ENCODE measurements around the gene GJC2. TPM values are rescaled to one million over a fixed set of nuclear protein-coding genes. Genes with fewer than 3 reads are reported as not detected.

Gene GJC2
- total and polyA plus RNA-seq, 12 donors: 0.61 to 1.5 (median 1.2) TPM

- 88 to 89% methylated on average over 20 of the region's 20 CpGs for WGBS, 2 donors
- H3K27ac ChIP-seq: no peak overlapping the region
- peaks cover 0 to 4% (median 0%) of the 10 kb centered on the region in 9 donors for H3K36me3 ChIP-seq
- H3K4me3 ChIP-seq: no peak overlapping the region
- DNase-seq: no peak
- intact Hi-C loops (cut with DNase I): no loop called here
- H3K27me3 ChIP-seq: peaks cover 0 to 4% (median 0%) of the 10 kb centered on the region in 7 donors
- ATAC-seq: no peak
- H3K4me1 ChIP-seq: peaks cover 18 to 37% (median 22%) of the 10 kb centered on the region in 9 donors
- TF ChIP-seq CTCF (IDR thresholded peaks at IDR 0.05): no peak
- H3K9me3 ChIP-seq: no peaks in the 10 kb centered on the region
These were observed 5.2 kb downstream of the GJC2 start for GRCh38 chr1:228154670-228155571.

GRCh38 chr1:228155596-228156514, 6.1 kb downstream of the GJC2 start:
- TF ChIP-seq CTCF (IDR thresholded peaks at IDR 0.05): no peak
- no peak overlapping the region for H3K27ac ChIP-seq
- no peak overlapping the region for H3K4me3 ChIP-seq
- H3K9me3 ChIP-seq: no peaks in the 10 kb centered on the region
- peaks cover 0 to 4% (median 0%) of the 10 kb centered on the region in 7 donors for H3K27me3 ChIP-seq
- no peak for ATAC-seq
- peaks cover 9 to 28% (median 13%) of the 10 kb centered on the region in 9 donors for H3K4me1 ChIP-seq
- intact Hi-C loops (cut with DNase I): no loop called here
- no peak for DNase-seq
- H3K36me3 ChIP-seq: no peaks in the 10 kb centered on the region
- 90% methylated on average over 16 of the region's 16 CpGs for WGBS, 2 donors

GRCh38 chr1:228156515-228156881, 6.8 kb downstream of the GJC2 start:
- ATAC-seq (no peak), DNase-seq (no peak)
- TF ChIP-seq CTCF (IDR thresholded peaks at IDR 0.05): no peak
- Histone ChIP-seq H3K4me3 (no peak overlapping the region), H3K27ac (no peak overlapping the region), H3K36me3 (no peaks in the 10 kb centered on the region), H3K4me1 (peaks cover 3 to 27% (median 9%) of the 10 kb centered on the region in 9 donors), H3K27me3 (peaks cover 0 to 4% (median 2%) of the 10 kb centered on the region in 7 donors), H3K9me3 (no peaks in the 10 kb centered on the region)
- intact Hi-C loops (cut with DNase I): no loop called here
- WGBS, 2 donors: 71 to 73% methylated on average over 9 of the region's 9 CpGs
